ENCODE results near the gene CDK8.
"Not testable (repeated sequence)": the region's sequence is repeated elsewhere in the genome, so short reads cannot be mapped to it uniquely, and the experiment has no call there.

DNA sequence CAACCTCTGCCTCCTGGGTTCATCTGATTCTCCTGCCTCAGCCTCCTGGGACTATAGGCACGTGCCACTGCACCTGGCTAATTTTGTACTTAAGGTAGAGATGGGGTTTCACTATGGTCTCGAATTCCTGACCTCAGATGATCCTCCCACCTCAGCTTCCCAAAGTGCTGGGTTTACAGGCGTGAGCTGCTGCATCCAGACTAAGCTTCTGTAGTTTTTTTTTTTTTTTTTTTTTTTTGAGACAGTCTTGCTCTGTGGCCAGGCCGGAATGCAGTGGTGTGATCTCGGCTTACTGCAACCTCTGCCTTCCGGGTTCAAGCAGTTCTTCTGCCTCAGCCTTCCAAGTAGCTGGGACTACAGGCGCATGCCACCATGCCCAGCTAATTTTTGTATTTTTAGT lies 34.9 kb downstream of the CDK8 start:
- TF ChIP-seq, protein P1, sequence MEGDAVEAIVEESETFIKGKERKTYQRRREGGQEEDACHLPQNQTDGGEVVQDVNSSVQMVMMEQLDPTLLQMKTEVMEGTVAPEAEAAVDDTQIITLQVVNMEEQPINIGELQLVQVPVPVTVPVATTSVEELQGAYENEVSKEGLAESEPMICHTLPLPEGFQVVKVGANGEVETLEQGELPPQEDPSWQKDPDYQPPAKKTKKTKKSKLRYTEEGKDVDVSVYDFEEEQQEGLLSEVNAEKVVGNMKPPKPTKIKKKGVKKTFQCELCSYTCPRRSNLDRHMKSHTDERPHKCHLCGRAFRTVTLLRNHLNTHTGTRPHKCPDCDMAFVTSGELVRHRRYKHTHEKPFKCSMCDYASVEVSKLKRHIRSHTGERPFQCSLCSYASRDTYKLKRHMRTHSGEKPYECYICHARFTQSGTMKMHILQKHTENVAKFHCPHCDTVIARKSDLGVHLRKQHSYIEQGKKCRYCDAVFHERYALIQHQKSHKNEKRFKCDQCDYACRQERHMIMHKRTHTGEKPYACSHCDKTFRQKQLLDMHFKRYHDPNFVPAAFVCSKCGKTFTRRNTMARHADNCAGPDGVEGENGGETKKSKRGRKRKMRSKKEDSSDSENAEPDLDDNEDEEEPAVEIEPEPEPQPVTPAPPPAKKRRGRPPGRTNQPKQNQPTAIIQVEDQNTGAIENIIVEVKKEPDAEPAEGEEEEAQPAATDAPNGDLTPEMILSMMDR (IDR thresholded peaks at IDR 0.05) = not testable (repeated sequence)
- TF ChIP-seq POLR2A (IDR thresholded peaks at IDR 0.05) = not testable (repeated sequence)
